Trophoblast cell (in vitro differentiated cells and primary cell): Measurements from ENCODE around the gene TXNRD2.

Experiments
- DNase-seq, 2 donors: peaks; one replicate each; pipeline ENCODE4 v3.0.0-alpha.2; 2016
- H2AFZ ChIP-seq: 2 replicates; pipeline ENCODE4 v1.6.1; 2013; ENCODE audit warnings: low read length, moderate library complexity, mild to moderate bottlenecking; ENCODE audit not compliant: insufficient read depth, poor library complexity
- H2AK5ac ChIP-seq: 2 replicates; pipeline ENCODE4 v1.6.1; 2013; ENCODE audit warnings: mild to moderate bottlenecking, low read length
- H2BK120ac ChIP-seq: 2 replicates; pipeline ENCODE4 v1.6.1; 2013; ENCODE audit warnings: low read length, mild to moderate bottlenecking, moderate library complexity; ENCODE audit not compliant: insufficient read depth, poor library complexity
- H2BK12ac ChIP-seq: 2 replicates; pipeline ENCODE4 v1.6.1; 2013; ENCODE audit warnings: mild to moderate bottlenecking, low read length, moderate library complexity
- H2BK5ac ChIP-seq: 2 replicates; pipeline ENCODE4 v1.6.1; 2013; ENCODE audit warnings: low read length, low read depth, moderate library complexity, mild to moderate bottlenecking; ENCODE audit not compliant: poor library complexity
- H3K14ac ChIP-seq: 2 replicates; pipeline ENCODE4 v1.6.1; 2013; ENCODE audit warnings: mild to moderate bottlenecking, low read length
- H3K18ac ChIP-seq: 2 replicates; pipeline ENCODE4 v1.6.1; 2013; ENCODE audit warnings: mild to moderate bottlenecking, low read length
- H3K23ac ChIP-seq: 2 replicates; pipeline ENCODE4 v1.6.1; 2013; ENCODE audit warnings: low read length
- H3K27ac ChIP-seq: 2 replicates; pipeline ENCODE4 v1.5.1; 2013; ENCODE audit warnings: low read depth, mild to moderate bottlenecking, inconsistent platforms, low read length, moderate library complexity
- H3K27me3 ChIP-seq: 2 replicates; pipeline ENCODE4 v1.6.1; 2013; ENCODE audit warnings: inconsistent platforms, mild to moderate bottlenecking, low read length, moderate library complexity; ENCODE audit not compliant: insufficient read depth
- H3K36me3 ChIP-seq, 2 experiments: 1 replicate in 1 of 2; 2 replicates in 1 of 2; pipeline ENCODE4 v1.6.1; 2013; ENCODE audit warnings: low read length in 2 of 2, mild to moderate bottlenecking in 2 of 2, moderate library complexity in 1 of 2; ENCODE audit not compliant: insufficient read depth in 2 of 2, control insufficient read depth in 1 of 2
- H3K4ac ChIP-seq: 2 replicates; pipeline ENCODE4 v1.6.1; 2013; ENCODE audit warnings: low read depth, mild to moderate bottlenecking, low read length, moderate library complexity
- H3K4me1 ChIP-seq, 2 experiments: 1 replicate in 1 of 2; 2 replicates in 1 of 2; pipeline ENCODE4 v1.6.1; 2013; ENCODE audit warnings: low read length in 2 of 2, mild to moderate bottlenecking in 2 of 2, moderate library complexity in 1 of 2; ENCODE audit not compliant: insufficient read depth in 2 of 2, control insufficient read depth in 1 of 2
- H3K4me2 ChIP-seq: 2 replicates; pipeline ENCODE4 v1.6.1; 2013; ENCODE audit warnings: inconsistent platforms, mild to moderate bottlenecking, low read length, moderate library complexity
- H3K4me3 ChIP-seq: 2 replicates; pipeline ENCODE4 v1.5.1; 2013; ENCODE audit warnings: mild to moderate bottlenecking, low read depth, low read length, inconsistent platforms
- H3K79me1 ChIP-seq: one replicate; pipeline ENCODE4 v1.6.1; 2013; ENCODE audit warnings: low read length
- H3K79me2 ChIP-seq: 2 replicates; pipeline ENCODE4 v1.6.1; 2013; ENCODE audit warnings: low read length, mild to moderate bottlenecking; ENCODE audit not compliant: control insufficient read depth, insufficient read depth, poor library complexity
- H3K9ac ChIP-seq: 2 replicates; pipeline ENCODE4 v1.6.1; 2013; ENCODE audit warnings: mild to moderate bottlenecking, low read length
- H3K9me3 ChIP-seq: 2 replicates; pipeline ENCODE4 v1.6.1; 2013; ENCODE audit warnings: low read depth, mild to moderate bottlenecking, control low read depth, inconsistent platforms, low read length; ENCODE audit not compliant: insufficient read depth
- H4K12ac ChIP-seq: 2 replicates; pipeline ENCODE4 v1.6.1; 2013; ENCODE audit warnings: low read depth, mild to moderate bottlenecking, low read length, moderate library complexity
- H4K8ac ChIP-seq: 2 replicates; pipeline ENCODE4 v1.6.1; 2013; ENCODE audit warnings: low read depth, mild to moderate bottlenecking, low read length, moderate library complexity
- H4K91ac ChIP-seq: one replicate; pipeline ENCODE4 v1.6.1; 2013; ENCODE audit warnings: low read depth, mild to moderate bottlenecking, low read length, moderate library complexity
- WGBS: extraction: QIAGEN DNeasy Blood & Tissue Kit; methylation state at CpG from one replicate; pipeline ENCODE4 v1.1.7; 2013; ENCODE audit warnings: missing lambda C conversion rate; ENCODE audit not compliant: insufficient read length, insufficient coverage; ENCODE audit errors: extremely low coverage; 5-methylcytosine and 5-hydroxymethylcytosine counted together

TXNRD2 gene

DNA sequence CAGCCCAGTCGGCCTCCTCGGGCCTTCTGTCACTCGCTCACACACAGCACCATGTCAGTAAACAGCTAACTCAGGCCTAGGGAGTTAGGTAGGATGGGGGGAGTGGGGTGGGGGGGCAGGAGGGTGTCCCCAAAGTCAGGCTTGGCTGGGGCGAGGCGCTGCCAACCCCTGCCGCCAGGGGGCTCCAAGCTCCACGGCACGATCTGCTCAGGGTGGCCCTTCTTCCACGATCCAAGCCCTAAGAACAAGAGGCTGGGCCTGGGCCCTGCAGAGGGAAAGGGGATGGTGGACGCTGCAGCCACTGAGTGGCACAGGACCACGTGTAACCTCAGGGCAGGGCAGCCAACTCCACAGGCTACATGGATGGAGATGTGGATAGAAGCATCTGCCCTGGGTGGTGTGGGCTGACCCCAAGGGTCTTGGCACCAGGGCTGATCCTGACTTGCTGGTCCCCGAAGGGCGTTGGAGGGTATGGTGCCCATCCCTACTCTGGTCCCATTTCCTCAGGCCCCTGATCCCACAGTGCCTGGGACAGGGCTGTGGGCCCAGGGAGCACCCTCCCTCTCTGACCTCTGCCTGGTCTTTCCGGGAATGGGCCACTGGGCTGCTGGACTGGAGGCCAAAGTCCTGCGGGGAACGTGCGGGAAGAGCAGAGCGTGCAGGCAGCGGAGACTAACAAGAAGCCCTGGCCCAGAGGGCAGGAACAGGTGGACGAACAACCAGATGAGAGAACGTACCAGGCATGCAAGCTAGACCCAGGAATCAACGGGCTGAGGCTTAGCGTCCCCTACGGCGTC, 29.1 kb upstream of the TXNRD2 start:
- no peak overlapping the region for H3K23ac ChIP-seq
- no peaks in the 10 kb centered on the region for H3K27me3 ChIP-seq
- no peak overlapping the region for H4K91ac ChIP-seq
- no peaks in the 10 kb centered on the region for H3K9me3 ChIP-seq
- H3K18ac ChIP-seq, result no peak overlapping the region
- H3K79me1 ChIP-seq, result no peaks in the 10 kb centered on the region
- peaks cover 2 to 5% of the 10 kb centered on the region in 2 experiments for H3K4me1 ChIP-seq
- no peak overlapping the region for H3K4me3 ChIP-seq
- H2AK5ac ChIP-seq, result no peak overlapping the region
- peaks cover 5 to 10% of the 10 kb centered on the region in 2 experiments for H3K36me3 ChIP-seq
- no peak overlapping the region for H3K9ac ChIP-seq
- no peak overlapping the region for H2BK12ac ChIP-seq
- no peak overlapping the region for H2BK5ac ChIP-seq
- no peaks in the 10 kb centered on the region for H3K79me2 ChIP-seq
- no peak overlapping the region for H3K4me2 ChIP-seq
- no peak overlapping the region for H3K4ac ChIP-seq
- H4K8ac ChIP-seq, result no peak overlapping the region
- peak; percentile 36 to 60 for DNase-seq
- WGBS, result no CpG with 5 or more reads among the region's 25 CpGs
- H4K12ac ChIP-seq, result no peak overlapping the region
- no peak overlapping the region for H2AFZ ChIP-seq
- no peak overlapping the region for H3K14ac ChIP-seq
- H3K27ac ChIP-seq, result no peak overlapping the region
- no peak overlapping the region for H2BK120ac ChIP-seq

DNA sequence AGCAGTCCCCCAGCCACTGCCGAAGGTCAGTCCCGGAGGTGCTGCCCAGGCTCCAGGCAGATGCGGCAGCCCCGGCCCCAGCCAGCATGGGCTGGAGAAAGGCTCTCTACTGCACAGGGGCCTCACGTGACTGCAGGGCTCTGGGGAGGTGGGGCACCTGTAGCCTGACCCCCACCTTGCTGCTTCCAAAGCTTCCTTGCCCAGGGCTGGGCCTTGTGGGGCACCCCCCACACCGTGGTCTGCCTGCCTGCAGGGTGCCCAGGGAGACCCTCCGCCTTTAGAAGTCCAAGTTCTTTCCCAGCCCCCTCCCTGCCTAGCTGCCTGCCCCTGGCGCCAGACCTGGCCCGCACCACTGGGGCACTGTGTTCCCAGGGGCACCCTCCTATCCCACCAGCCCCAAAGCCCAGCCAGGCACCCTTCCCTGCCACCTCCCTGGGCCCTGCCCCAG, 28.4 kb upstream of the TXNRD2 start:
- Histone ChIP-seq H4K12ac (no peak overlapping the region), H4K8ac (no peak overlapping the region), H3K79me1 (no peaks in the 10 kb centered on the region), H3K4me2 (no peak overlapping the region), H2BK120ac (no peak overlapping the region), H3K27ac (no peak overlapping the region), H3K4me1 (no peaks in the 10 kb centered on the region), H3K9ac (no peak overlapping the region), H3K14ac (no peak overlapping the region), H3K27me3 (no peaks in the 10 kb centered on the region), H3K79me2 (no peaks in the 10 kb centered on the region), H3K36me3 (peaks cover 5 to 10% of the 10 kb centered on the region in 2 experiments), H2AK5ac (peak overlapping the region; percentile 20), H3K23ac (no peak overlapping the region), H2BK5ac (no peak overlapping the region), H3K4ac (no peak overlapping the region), H2BK12ac (peak overlapping the region; percentile 9), H4K91ac (peak overlapping the region; percentile 27), H3K18ac (no peak overlapping the region), H3K9me3 (no peaks in the 10 kb centered on the region), H3K4me3 (no peak overlapping the region), H2AFZ (no peak overlapping the region)
- DNase-seq, result no peak
- no CpG with 5 or more reads among the region's 9 CpGs for WGBS

DNA sequence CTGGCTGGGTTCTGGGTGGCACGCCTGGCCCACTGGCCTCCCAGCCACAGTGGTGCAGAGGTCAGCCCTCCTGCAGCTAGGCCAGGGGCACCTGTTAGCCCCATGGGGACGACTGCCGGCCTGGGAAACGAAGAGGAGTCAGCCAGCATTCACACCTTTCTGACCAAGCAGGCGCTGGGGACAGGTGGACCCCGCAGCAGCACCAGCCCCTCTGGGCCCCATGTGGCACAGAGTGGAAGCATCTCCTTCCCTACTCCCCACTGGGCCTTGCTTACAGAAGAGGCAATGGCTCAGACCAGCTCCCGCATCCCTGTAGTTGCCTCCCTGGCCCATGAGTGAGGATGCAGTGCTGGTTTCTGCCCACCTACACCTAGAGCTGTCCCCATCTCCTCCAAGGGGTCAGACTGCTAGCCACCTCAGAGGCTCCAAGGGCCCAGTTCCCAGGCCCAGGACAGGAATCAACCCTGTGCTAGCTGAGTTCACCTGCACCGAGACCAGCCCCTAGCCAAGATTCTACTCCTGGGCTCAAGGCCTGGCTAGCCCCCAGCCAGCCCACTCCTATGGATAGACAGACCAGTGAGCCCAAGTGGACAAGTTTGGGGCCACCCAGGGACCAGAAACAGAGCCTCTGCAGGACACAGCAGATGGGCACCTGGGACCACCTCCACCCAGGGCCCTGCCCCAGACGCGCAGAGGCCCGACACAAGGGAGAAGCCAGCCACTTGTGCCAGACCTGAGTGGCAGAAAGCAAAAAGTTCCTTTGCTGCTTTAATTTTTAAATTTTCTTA, 27.7 kb upstream of the TXNRD2 start:
- no CpG with 5 or more reads among the region's 11 CpGs for WGBS
- H4K91ac ChIP-seq, result no peak overlapping the region

DNA sequence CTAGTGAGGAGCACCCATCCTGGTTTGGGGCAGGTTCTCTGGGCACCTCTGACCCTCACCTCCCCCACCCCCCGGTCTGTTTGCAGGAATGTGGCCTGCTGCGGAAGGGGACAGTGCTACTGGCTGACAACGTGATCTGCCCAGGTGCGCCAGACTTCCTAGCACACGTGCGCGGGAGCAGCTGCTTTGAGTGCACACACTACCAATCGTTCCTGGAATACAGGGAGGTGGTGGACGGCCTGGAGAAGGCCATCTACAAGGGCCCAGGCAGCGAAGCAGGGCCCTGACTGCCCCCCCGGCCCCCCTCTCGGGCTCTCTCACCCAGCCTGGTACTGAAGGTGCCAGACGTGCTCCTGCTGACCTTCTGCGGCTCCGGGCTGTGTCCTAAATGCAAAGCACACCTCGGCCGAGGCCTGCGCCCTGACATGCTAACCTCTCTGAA, 26.9 kb upstream of the TXNRD2 start:
- H3K79me1 ChIP-seq, result peaks cover 4% of the 10 kb centered on the region
- peaks cover 4 to 7% of the 10 kb centered on the region in 2 experiments for H3K4me1 ChIP-seq
- no peak overlapping the region for H2BK12ac ChIP-seq
- no peak overlapping the region for H2AFZ ChIP-seq
- H2BK5ac ChIP-seq, result no peak overlapping the region
- H3K4ac ChIP-seq, result no peak overlapping the region
- H3K36me3 ChIP-seq, result peaks cover 5 to 10% of the 10 kb centered on the region in 2 experiments
- no peak overlapping the region for H2AK5ac ChIP-seq
- no peak overlapping the region for H3K4me3 ChIP-seq
- no peak overlapping the region for H3K27ac ChIP-seq
- no peak overlapping the region for H4K12ac ChIP-seq
- no peak overlapping the region for H3K9ac ChIP-seq
- no peaks in the 10 kb centered on the region for H3K27me3 ChIP-seq
- H4K91ac ChIP-seq, result no peak overlapping the region
- H3K18ac ChIP-seq, result no peak overlapping the region
- no peak overlapping the region for H3K4me2 ChIP-seq
- DNase-seq, result no peak
- H3K79me2 ChIP-seq, result peaks cover 3% of the 10 kb centered on the region
- no peak overlapping the region for H3K23ac ChIP-seq
- no peaks in the 10 kb centered on the region for H3K9me3 ChIP-seq
- no CpG with 5 or more reads among the region's 18 CpGs for WGBS
- H4K8ac ChIP-seq, result no peak overlapping the region
- no peak overlapping the region for H2BK120ac ChIP-seq
- no peak overlapping the region for H3K14ac ChIP-seq

More for the DNA sequence above, 27.7 kb upstream of the TXNRD2 start:
- no peak overlapping the region for H3K4me3 ChIP-seq
- H3K4ac ChIP-seq, result no peak overlapping the region
- no peaks in the 10 kb centered on the region for H3K4me1 ChIP-seq
- no peak overlapping the region for H2BK5ac ChIP-seq
- H3K4me2 ChIP-seq, result no peak overlapping the region
- H3K27me3 ChIP-seq, result no peaks in the 10 kb centered on the region
- H3K23ac ChIP-seq, result no peak overlapping the region
- no peak overlapping the region for H3K14ac ChIP-seq
- H2BK120ac ChIP-seq, result no peak overlapping the region
- no peaks in the 10 kb centered on the region for H3K79me2 ChIP-seq
- H3K9ac ChIP-seq, result no peak overlapping the region
- H4K12ac ChIP-seq, result no peak overlapping the region
- no peak overlapping the region for H2AK5ac ChIP-seq
- H2BK12ac ChIP-seq, result no peak overlapping the region
- H3K79me1 ChIP-seq, result no peaks in the 10 kb centered on the region
- no peak overlapping the region for H3K18ac ChIP-seq
- H3K27ac ChIP-seq, result no peak overlapping the region
- no peak overlapping the region for H2AFZ ChIP-seq
- no peak for DNase-seq
- H4K8ac ChIP-seq, result no peak overlapping the region
- H3K9me3 ChIP-seq, result no peaks in the 10 kb centered on the region
- peaks cover 5 to 10% of the 10 kb centered on the region in 2 experiments for H3K36me3 ChIP-seq
